WTC11 (cell line): ENCODE data around the gene HSD3B7.

Experiments used
- CDX4 ChIP-seq: fragments of 250-450 bp; sonication (Bioruptor Pico); IDR thresholded peaks from 2 replicates; pipeline ENCODE4 v1.9.0; 2021; ENCODE audit warnings: moderate library complexity, mild to moderate bottlenecking, inconsistent platforms, borderline replicate concordance
- CTCF ChIP-seq: fragments of 200-600 bp; IDR thresholded peaks from 2 replicates; pipeline ENCODE4 v1.8.0; 2022; ENCODE audit warnings: antibody characterized with exemption
- GABPB1 ChIP-seq: sonication (generic); formaldehyde crosslinking; IDR thresholded peaks from 2 replicates; pipeline ENCODE4 v1.8.1; 2023; ENCODE audit warnings: mild to moderate bottlenecking, missing genetic modification reagents
- MAX ChIP-seq: sonication (generic); formaldehyde crosslinking; IDR thresholded peaks from 2 replicates; pipeline ENCODE4 v1.8.0; 2022; ENCODE audit warnings: mild to moderate bottlenecking, missing genetic modification reagents
- NFYB ChIP-seq: sonication (generic); formaldehyde crosslinking; conservative IDR thresholded peaks from 2 replicates; pipeline ENCODE4 v1.8.0; 2022; ENCODE audit warnings: low read depth, missing genetic modification reagents
- ZBTB43 ChIP-seq: sonication (generic); formaldehyde crosslinking; IDR thresholded peaks from 2 replicates; pipeline ENCODE4 v1.8.1; 2023; ENCODE audit warnings: mild to moderate bottlenecking, missing genetic modification reagents
- ZNF416 ChIP-seq: fragments of 250-450 bp; sonication (Bioruptor Pico); IDR thresholded peaks from 2 replicates; pipeline ENCODE4 v1.9.0; 2021; ENCODE audit warnings: mild to moderate bottlenecking, inconsistent platforms

- TF ChIP-seq GABPB1 (CRISPR knock-in tag) = no peak; the same call in 1 of the 2 replicates
- no peak for TF ChIP-seq MAX (CRISPR knock-in tag)
- no peak for TF ChIP-seq CTCF
- TF ChIP-seq CDX4 (CRISPR knock-in tag) = no peak
- no peak for TF ChIP-seq ZBTB43
- TF ChIP-seq ZNF416 = no peak
- TF ChIP-seq NFYB (CRISPR knock-in tag) = no peak
Measured at GRCh38 chr16:30956601-30957455, 28.2 kb upstream of the HSD3B7 start.
